H1 (cell line): ENCODE measurements around the gene ZBTB16. TPM values are rescaled to one million over a fixed set of nuclear protein-coding genes. Genes with fewer than 3 reads are reported as not detected.
A peak's percentile ranks its signal among the peaks of the same experiment; 100 is the strongest.

Experiments used
- CTCF ChIA-PET: fragments of 300-600 bp; sonication (Branson Sonifier 250); formaldehyde crosslinking; loops from one replicate; lab custom pipeline; 2021; ENCODE audit not compliant: partially characterized antibody; lab: Charles Lee
- POLR2A ChIA-PET: fragments of 300-600 bp; sonication (Branson Sonifier 250); formaldehyde crosslinking; loops from one replicate; lab custom pipeline; 2021; ENCODE audit warnings: inconsistent platforms; ENCODE audit not compliant: partially characterized antibody; lab: Charles Lee
- DNase-seq, 2 experiments: peaks; one replicate each; pipeline versions ENCODE4 v3.0.0 to v3.0.0-alpha.2; 2010 to 2022; ENCODE audit warnings: low spot score in 2 of 2, low read depth in 1 of 2, mixed read lengths in 1 of 2
- FAIRE-seq: peaks from 2 replicates; lab custom pipeline; 2011; peaks lifted over from hg19 to GRCh38; lab: Jason Lieb, UNC
- H2AFZ ChIP-seq: 2 replicates; pipeline ENCODE4 v1.8.1; 2012; ENCODE audit warnings: low read length, inconsistent platforms
- H2AK5ac ChIP-seq: 2 replicates; pipeline ENCODE4 v1.6.1; 2013; ENCODE audit warnings: low read depth, low read length
- H2BK120ac ChIP-seq: replicated peaks from 2 replicates; pipeline ENCODE3; 2013; ENCODE audit warnings: low read depth, low read length, inconsistent platforms
- H2BK12ac ChIP-seq: 2 replicates; pipeline ENCODE4 v1.6.1; 2013; ENCODE audit warnings: low read depth, low read length
- H2BK15ac ChIP-seq: 2 replicates; pipeline ENCODE4 v1.6.1; 2013; ENCODE audit warnings: low read length
- H2BK20ac ChIP-seq: 2 replicates; pipeline ENCODE4 v1.6.1; 2013; ENCODE audit warnings: low read length
- H2BK5ac ChIP-seq: 2 replicates; pipeline ENCODE4 v1.6.1; 2013; ENCODE audit warnings: low read depth, low read length
- H3K14ac ChIP-seq: 2 replicates; pipeline ENCODE4 v1.6.1; 2013; ENCODE audit warnings: inconsistent platforms; ENCODE audit not compliant: insufficient read length
- H3K18ac ChIP-seq: 2 replicates; pipeline ENCODE4 v1.6.1; 2013; ENCODE audit warnings: low read length; ENCODE audit errors: extremely low read depth
- H3K23ac ChIP-seq: 2 replicates; pipeline ENCODE4 v1.6.1; 2013; ENCODE audit warnings: inconsistent platforms; ENCODE audit not compliant: insufficient read length
- H3K23me2 ChIP-seq: 2 replicates; pipeline ENCODE4 v1.6.1; 2013; ENCODE audit warnings: low read depth, low read length
- H3K27ac ChIP-seq: 2 replicates; pipeline ENCODE4 v1.6.1; 2011; ENCODE audit warnings: low read depth, low read length, inconsistent platforms
- H3K27me3 ChIP-seq, 4 experiments: replicated peaks in 1 of 4; 1 replicate in 1 of 4; 2 replicates in 3 of 4; pipeline versions ENCODE4 v1.6.1 to v1.8.1; 2011 to 2013; ENCODE audit warnings: low read length in 3 of 4, mild to moderate bottlenecking in 3 of 4, inconsistent platforms in 2 of 4, mixed read lengths in 2 of 4, moderate library complexity in 1 of 4; ENCODE audit not compliant: control insufficient read depth in 3 of 4, insufficient read depth in 3 of 4; ENCODE audit errors: extremely low read depth in 1 of 4
- H3K36me3 ChIP-seq, 4 experiments: 2 replicates each; pipeline versions ENCODE4 v1.6.1 to v1.8.1; 2011 to 2013; ENCODE audit warnings: mild to moderate bottlenecking in 4 of 4, low read length in 3 of 4, moderate library complexity in 2 of 4, control low read depth in 1 of 4, inconsistent platforms in 1 of 4; ENCODE audit not compliant: insufficient read depth in 4 of 4, control insufficient read depth in 2 of 4
- H3K4ac ChIP-seq: replicated peaks from 2 replicates; pipeline ENCODE3; 2013; ENCODE audit warnings: low read length, low read depth, mixed read lengths, inconsistent platforms; ENCODE audit not compliant: insufficient read length
- H3K4me1 ChIP-seq, 4 experiments: replicated peaks in 1 of 4; 1 replicate in 1 of 4; 2 replicates in 3 of 4; pipeline versions ENCODE4 v1.6.1 to v1.8.1; 2011 to 2013; ENCODE audit warnings: low read length in 3 of 4, inconsistent platforms in 2 of 4, mixed read lengths in 1 of 4; ENCODE audit not compliant: insufficient read depth in 4 of 4, control insufficient read depth in 3 of 4
- H3K4me2 ChIP-seq, 2 experiments: 2 replicates each; pipeline versions ENCODE4 v1.6.1 to v1.8.1; 2011 to 2013; ENCODE audit warnings: low read depth in 2 of 2, low read length in 2 of 2, control low read depth in 1 of 2, inconsistent platforms in 1 of 2, mild to moderate bottlenecking in 1 of 2; ENCODE audit not compliant: insufficient read depth in 1 of 2
- H3K4me3 ChIP-seq, 4 experiments: fragments of 200-600, 300-600 bp in 1 of 4; sonication (generic), shearing (Covaris generic), sonication (Bioruptor Twin) in 1 of 4; 2 replicates each; pipeline versions ENCODE4 v1.5.1 to v1.8.1; 2011 to 2016; ENCODE audit warnings: low read length in 4 of 4, low read depth in 3 of 4, control low read depth in 2 of 4, inconsistent platforms in 2 of 4, mild to moderate bottlenecking in 2 of 4, mixed read lengths in 1 of 4, moderate library complexity in 1 of 4; ENCODE audit not compliant: insufficient read depth in 2 of 4; ENCODE audit errors: extremely low read depth in 1 of 4
- H3K56ac ChIP-seq: replicated peaks from 2 replicates; pipeline ENCODE3; 2013; ENCODE audit warnings: low read depth, mild to moderate bottlenecking, mixed read lengths, low read length, inconsistent platforms; ENCODE audit not compliant: insufficient read length
- H3K79me1 ChIP-seq: 2 replicates; pipeline ENCODE4 v1.6.1; 2013; ENCODE audit warnings: low read depth, low read length, control low read depth
- H3K79me2 ChIP-seq, 2 experiments: 2 replicates each; pipeline versions ENCODE4 v1.6.1 to v1.8.1; 2012 to 2013; ENCODE audit warnings: low read length in 2 of 2, mild to moderate bottlenecking in 2 of 2, inconsistent platforms in 1 of 2; ENCODE audit not compliant: insufficient read depth in 2 of 2, control insufficient read depth in 1 of 2
- H3K9ac ChIP-seq, 4 experiments: replicated peaks in 1 of 4; 1 replicate in 1 of 4; 2 replicates in 3 of 4; pipeline versions ENCODE4 v1.6.1 to v1.8.1; 2011 to 2013; ENCODE audit warnings: low read depth in 3 of 4, low read length in 3 of 4, control low read depth in 2 of 4, mild to moderate bottlenecking in 2 of 4, moderate library complexity in 2 of 4, inconsistent platforms in 1 of 4; ENCODE audit errors: extremely low read depth in 1 of 4
- H3K9me3 ChIP-seq, 2 experiments: 2 replicates each; pipeline versions ENCODE4 v1.6.1 to v1.8.1; 2012 to 2013; ENCODE audit warnings: mild to moderate bottlenecking in 2 of 2, moderate library complexity in 2 of 2, control low read depth in 1 of 2, inconsistent platforms in 1 of 2, low read depth in 1 of 2, low read length in 1 of 2, mixed read lengths in 1 of 2; ENCODE audit not compliant: insufficient read depth in 2 of 2
- H4K20me1 ChIP-seq, 2 experiments: replicated peaks in 1 of 2; 2 replicates each; pipeline versions ENCODE3 to v1.8.1; 2011 to 2013; ENCODE audit warnings: inconsistent platforms in 2 of 2, low read length in 2 of 2, mild to moderate bottlenecking in 1 of 2; ENCODE audit not compliant: insufficient read depth in 2 of 2, control insufficient read depth in 1 of 2
- H4K5ac ChIP-seq: 2 replicates; pipeline ENCODE4 v1.6.1; 2013; ENCODE audit warnings: low read length, low read depth, mixed read lengths, inconsistent platforms; ENCODE audit not compliant: insufficient read length
- H4K8ac ChIP-seq: 2 replicates; pipeline ENCODE4 v1.8.0; 2013; ENCODE audit warnings: mild to moderate bottlenecking, moderate library complexity, low read length, inconsistent platforms; ENCODE audit not compliant: insufficient read depth; ENCODE audit errors: extremely low read depth
- H4K91ac ChIP-seq: replicated peaks from 2 replicates; pipeline ENCODE3; 2013; ENCODE audit warnings: low read length, mixed read lengths, inconsistent platforms; ENCODE audit not compliant: insufficient read length
- ATF2 ChIP-seq: IDR thresholded peaks from 2 replicates; pipeline ENCODE4 v1.6.1; 2012; ENCODE audit warnings: low read length, inconsistent platforms
- BACH1 ChIP-seq: IDR thresholded peaks from 2 replicates; pipeline ENCODE4 v1.6.1; 2012; ENCODE audit warnings: low read length, improper control_type of control experiment
- EP300 ChIP-seq, 2 experiments: IDR thresholded peaks; 1 replicate in 1 of 2; 2 replicates in 1 of 2; pipeline ENCODE4 v1.6.1; 2011 to 2012; ENCODE audit warnings: low read depth in 2 of 2, low read length in 2 of 2, mild to moderate bottlenecking in 2 of 2, borderline replicate concordance in 1 of 2, inconsistent platforms in 1 of 2, moderate library complexity in 1 of 2
- GTF2F1 ChIP-seq: IDR thresholded peaks from 2 replicates; pipeline ENCODE4 v1.6.1; 2012; ENCODE audit warnings: low read depth, low read length, improper control_type of control experiment, borderline replicate concordance
- KDM5A ChIP-seq: fragments of 200-600 bp; IDR thresholded peaks from 2 replicates; pipeline ENCODE4 v1.7.1; 2012; ENCODE audit warnings: mild to moderate bottlenecking, low read length, inconsistent platforms, mixed read lengths
- PHF8 ChIP-seq: fragments of 200-600 bp; sonication (generic); conservative IDR thresholded peaks from 2 replicates; pipeline ENCODE4 v1.7.1; 2012; ENCODE audit warnings: low read depth, mild to moderate bottlenecking, inconsistent platforms, low read length, moderate library complexity
- POLR2AphosphoS5 ChIP-seq: IDR thresholded peaks from 2 replicates; pipeline ENCODE4 v1.6.1; 2011; ENCODE audit warnings: low read depth, low read length
- SIN3A ChIP-seq, 2 experiments: IDR thresholded peaks in 1 of 2; conservative IDR thresholded peaks in 1 of 2; 2 replicates each; pipeline ENCODE4 v1.6.1; 2011 to 2012; ENCODE audit warnings: low read length in 2 of 2, improper control_type of control experiment in 1 of 2, low read depth in 1 of 2, mild to moderate bottlenecking in 1 of 2
- SIRT6 ChIP-seq: IDR thresholded peaks from one replicate; pipeline ENCODE4 v1.7.1; 2012; ENCODE audit warnings: low read length, inconsistent platforms
- TAF7 ChIP-seq: optimal IDR thresholded peaks from 2 replicates; pipeline ENCODE3; 2011; ENCODE audit warnings: low read depth, mild to moderate bottlenecking, inconsistent platforms, low read length, moderate library complexity, borderline replicate concordance
- YY1 ChIP-seq: IDR thresholded peaks from 2 replicates; pipeline ENCODE4 v1.6.1; 2011; ENCODE audit warnings: low read depth, mild to moderate bottlenecking, low read length
- WGBS, 2 experiments: shearing (Covaris generic) in 1 of 2; methylation state at CpG; one replicate each; pipeline versions ENCODE4 v1.1.6 to v1.1.7; 2013 to 2015; ENCODE audit warnings: low lambda C conversion rate in 2 of 2, mixed read lengths in 2 of 2, inconsistent platforms in 1 of 2, low coverage in 1 of 2, missing lambda C conversion rate in 1 of 2; ENCODE audit not compliant: insufficient replicate concordance in 2 of 2, insufficient coverage in 1 of 2, insufficient read length in 1 of 2; ENCODE audit errors: extremely low coverage in 1 of 2, missing lambda C conversion rate in 1 of 2; 5-methylcytosine and 5-hydroxymethylcytosine counted together
- polyA plus RNA-seq, 7 experiments: library from polyadenylated mRNA; depleted of rRNA in 3 of 7; stranded (reverse) in 5 of 7; unstranded in 2 of 7; fragments of >200 nt in 5 of 7; fragments of 200-250 nt in 2 of 7; gene quantifications; 1 replicate in 5 of 7; 2 replicates in 1 of 7; 4 replicates in 1 of 7; pipeline versions ENCODE4 v1.2.1 to v1.2.3, GENCODE V29; 2011 to 2013; ENCODE audit warnings: missing spikeins in 2 of 7, mixed read lengths in 2 of 7
- total RNA-seq: library from RNA; stranded (reverse); fragmentation: NEBNext Ultra II Directional; extraction: Animal tissue kit (Norgen Biotek cat#: 25700); gene quantifications from 2 replicates; pipeline ENCODE4 v1.2.1, GENCODE V29; 2021

ZBTB16 gene
- total and polyA plus RNA-seq, 2 of the 8 experiments (the other 6 are each of a cell fraction or from before 2014, with no cell fraction given): 0.12 to 0.61 TPM

DNA sequence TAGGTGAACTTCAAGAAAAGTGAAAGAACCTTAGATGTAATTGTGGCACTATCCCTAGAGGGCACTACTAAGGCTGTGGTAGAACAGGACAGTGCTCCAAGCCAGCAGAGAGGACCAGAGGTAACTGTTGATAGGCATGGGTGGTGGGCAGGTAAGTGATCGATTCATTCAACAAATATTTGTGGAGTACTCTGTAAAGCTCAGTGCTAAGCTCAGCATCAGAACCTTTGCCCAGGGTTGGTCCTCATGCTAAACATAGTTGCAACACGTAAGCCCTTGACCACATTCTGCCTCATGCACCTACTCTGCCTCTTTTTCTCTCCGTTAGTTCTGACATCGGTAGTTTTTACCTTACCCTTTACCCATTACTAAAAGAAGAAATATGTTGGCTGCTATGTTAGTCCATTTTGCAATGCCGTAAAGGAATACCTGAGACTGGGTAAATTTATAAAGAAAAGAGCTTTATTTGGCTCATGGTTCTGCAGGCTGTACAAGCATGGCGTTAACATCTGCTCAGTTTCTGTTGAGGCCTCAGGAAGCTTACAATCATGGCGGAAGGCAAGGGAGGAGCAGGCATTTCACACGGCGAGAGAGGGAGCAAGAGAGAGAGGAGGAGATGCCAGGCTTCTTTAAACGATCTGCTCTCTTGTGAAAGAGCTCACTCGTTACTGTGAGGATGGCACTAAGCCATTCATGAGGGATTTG is 218.3 kb downstream of the ZBTB16 start:
- ChIA-PET POLR2A (no interaction called here), CTCF (interaction anchor here (0.9 to 12.4 kb wide), 8 partner anchors 9 to 461 kb away, joined by 3 to 123 read pairs (median 6); no protein-coding TSS in a partner anchor)
- no peak overlapping the region for H4K5ac ChIP-seq
- no peak overlapping the region for H4K91ac ChIP-seq
- H3K4me2 ChIP-seq: no peak overlapping the region
- no peak overlapping the region for H2AK5ac ChIP-seq
- no peaks in the 10 kb centered on the region for H3K9me3 ChIP-seq
- H3K56ac ChIP-seq: no peak overlapping the region
- peaks cover 0 to 4% (median 0%) of the 10 kb centered on the region in 4 experiments; a peak in 2 of 7 replicates for H3K4me1 ChIP-seq
- no peak overlapping the region for H3K4me3 ChIP-seq
- H3K18ac ChIP-seq: no peak overlapping the region
- no peaks in the 10 kb centered on the region for H3K36me3 ChIP-seq
- no peak overlapping the region for H2BK15ac ChIP-seq
- no peak overlapping the region for H2AFZ ChIP-seq
- no peaks in the 10 kb centered on the region for H3K23me2 ChIP-seq
- no peak overlapping the region for H3K4ac ChIP-seq
- no peak overlapping the region for H3K23ac ChIP-seq
- H2BK20ac ChIP-seq: no peak overlapping the region
- no peak overlapping the region for H2BK120ac ChIP-seq
- FAIRE-seq: no peak
- no peak overlapping the region for H3K9ac ChIP-seq
- H3K27ac ChIP-seq: no peak overlapping the region
- no peaks in the 10 kb centered on the region for H4K20me1 ChIP-seq
- 94% methylated on average over 11 of the region's 11 CpGs; no CpG with 5 or more reads in 1 of the 2 experiments for WGBS, 2 experiments
- no peak overlapping the region for H3K14ac ChIP-seq
- no peaks in the 10 kb centered on the region for H3K79me1 ChIP-seq
- peak in 1 of 2 experiments; percentile 11 for DNase-seq
- H3K79me2 ChIP-seq: no peaks in the 10 kb centered on the region
- H4K8ac ChIP-seq: no peak overlapping the region
- H3K27me3 ChIP-seq: peaks cover 0 to 1% (median 0%) of the 10 kb centered on the region in 4 experiments; a peak in 1 of 7 replicates
- H2BK5ac ChIP-seq: no peak overlapping the region
- H2BK12ac ChIP-seq: no peak overlapping the region
- no peak for TF ChIP-seq POLR2AphosphoS5
- TF ChIP-seq ATF2: no peak
- no peak for TF ChIP-seq PHF8
- no peak for TF ChIP-seq YY1
- no peak for TF ChIP-seq TAF7
- no peak for TF ChIP-seq GTF2F1
- TF ChIP-seq BACH1: no peak
- no peak for TF ChIP-seq SIN3A (conservative IDR thresholded peaks at IDR 0.05 in 1 of 2, IDR thresholded peaks at IDR 0.05 in 1 of 2; ENCODE audit: low read depth in 1 of 2, low read length in 2 of 2)
- TF ChIP-seq EP300 (IDR thresholded peaks at IDR 0.05; ENCODE audit: borderline replicate concordance in 1 of 2, low read depth in 2 of 2, low read length in 2 of 2): no peak
- no peak for TF ChIP-seq KDM5A
- TF ChIP-seq SIRT6: no peak
